Activated naive CD4-positive, alpha-beta T cell treated with Interleukin-2 at 50 U/mL for 16 hours (primary cell): ENCODE results near the gene SLC2A11.

ENCODE experiments used
- DNase-seq: peaks from one replicate; pipeline ENCODE4 v3.0.0-alpha.2; 2020

The SLC2A11 gene

DNA sequence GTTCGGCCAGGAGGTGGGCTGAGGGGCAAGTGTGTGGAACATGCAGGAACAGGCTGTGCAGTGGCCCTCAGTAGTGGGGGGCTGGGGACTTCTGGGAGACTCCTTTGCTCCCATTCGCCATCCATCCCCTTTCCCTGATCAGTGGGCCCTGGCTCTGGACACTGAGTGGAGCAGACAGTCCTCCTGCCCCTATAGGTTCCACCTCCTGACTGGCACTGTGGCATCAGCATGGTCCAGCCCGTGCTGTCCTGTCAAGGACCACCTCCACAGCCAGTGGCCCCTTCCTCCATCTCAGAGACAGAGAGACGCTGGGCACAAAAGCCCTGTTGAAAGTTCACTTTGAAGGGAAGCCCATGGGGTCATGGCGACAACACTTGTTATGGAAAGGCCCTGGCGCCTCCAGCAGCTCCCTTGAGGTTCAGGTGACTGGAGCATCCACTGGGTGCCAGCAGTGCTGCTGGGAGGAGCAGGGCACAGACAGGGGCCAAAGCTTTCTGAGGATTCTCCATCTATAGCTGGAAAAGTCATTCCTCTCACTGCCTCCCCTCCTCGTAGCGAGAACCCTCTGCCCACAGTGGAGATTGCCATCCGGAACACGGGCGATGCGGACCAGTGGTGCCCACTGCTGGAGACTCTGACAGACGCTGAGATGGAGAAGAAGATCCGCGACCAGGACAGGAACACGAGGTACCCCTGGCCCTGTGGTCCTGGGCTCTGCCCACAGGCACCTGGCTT lies 24.5 kb upstream of the SLC2A11 start:
- DNase-seq: no peak

DNA sequence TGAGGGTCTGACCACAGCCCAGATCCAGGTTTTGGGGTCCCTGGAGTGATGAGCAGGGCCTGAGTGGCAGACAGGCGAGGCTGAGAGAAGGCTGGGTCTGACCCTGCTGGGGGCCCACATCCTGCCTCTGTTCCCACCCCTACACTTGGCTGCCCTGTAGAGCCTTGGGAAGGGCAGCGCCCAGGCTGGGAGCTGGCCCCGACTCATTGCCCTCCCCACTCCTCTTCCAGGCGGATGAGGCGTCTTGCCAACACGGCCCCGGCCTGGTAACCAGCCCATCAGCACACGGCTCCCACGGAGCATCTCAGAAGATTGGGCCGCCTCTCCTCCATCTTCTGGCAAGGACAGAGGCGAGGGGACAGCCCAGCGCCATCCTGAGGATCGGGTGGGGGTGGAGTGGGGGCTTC lies 23.8 kb upstream of the SLC2A11 start:
- DNase-seq: no peak

GRCh38 chr22:23834406-23834792 lies 23.3 kb upstream of the SLC2A11 start:
- DNase-seq: no peak

- DNase-seq: no peak
Measured at GRCh38 chr22:23834793-23835483, 22.7 kb upstream of the SLC2A11 start.

GRCh38 chr22:23835484-23836144 lies 22.1 kb upstream of the SLC2A11 start:
- DNase-seq: no peak

GRCh38 chr22:23836281-23836680 lies 21.4 kb upstream of the SLC2A11 start:
- no peak for DNase-seq

GRCh38 chr22:23836692-23837495 lies 20.8 kb upstream of the SLC2A11 start:
- no peak for DNase-seq

GRCh38 chr22:23837496-23837859 lies 20.2 kb upstream of the SLC2A11 start:
- DNase-seq: no peak

DNA sequence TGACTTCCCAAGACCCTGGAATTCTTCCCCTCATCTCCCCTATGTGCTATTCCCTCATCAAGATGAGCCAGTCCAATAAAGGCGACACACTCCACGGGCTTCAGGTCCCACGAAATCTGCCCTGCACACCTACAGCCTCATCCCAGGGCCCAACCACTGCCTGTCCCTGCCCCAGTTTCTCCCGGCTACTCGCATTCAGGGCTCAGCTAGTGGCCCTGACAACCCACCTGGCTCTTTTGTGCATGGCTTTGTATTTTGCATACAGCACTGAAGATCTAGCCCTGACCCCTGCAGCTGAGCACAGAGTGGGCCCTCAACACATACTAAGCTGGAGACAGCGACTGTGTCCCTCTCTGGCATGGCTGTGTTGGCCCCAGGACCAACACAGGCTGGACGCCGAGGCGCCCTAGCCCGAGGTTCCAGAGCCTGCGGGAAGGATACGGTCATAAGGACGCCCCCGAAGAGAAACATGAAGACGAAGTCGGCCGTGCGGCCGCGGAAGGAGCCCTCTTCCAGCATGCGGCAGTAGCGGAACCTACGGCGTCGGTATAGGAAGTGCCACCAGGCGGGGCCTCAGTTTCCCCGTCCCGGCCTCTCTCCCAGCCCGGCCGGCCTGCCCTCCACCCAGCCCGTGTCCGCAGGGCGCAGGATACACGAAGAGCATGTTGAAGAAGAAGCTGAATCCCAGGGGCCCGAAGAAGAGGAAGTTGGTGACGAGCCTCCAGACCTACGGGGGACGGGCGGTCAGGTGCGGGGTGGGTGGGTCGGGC lies 19.6 kb upstream of the SLC2A11 start:
- peak; percentile 6 for DNase-seq

GRCh38 chr22:23838681-23839468 lies 18.8 kb upstream of the SLC2A11 start, which contains the start of gene DERL3:
TSS of gene DERL3 (minus strand) at chr22:23839006. CDS start at chr22:23838987, 19 bp downstream.
- peak; percentile 97 for DNase-seq

DNA sequence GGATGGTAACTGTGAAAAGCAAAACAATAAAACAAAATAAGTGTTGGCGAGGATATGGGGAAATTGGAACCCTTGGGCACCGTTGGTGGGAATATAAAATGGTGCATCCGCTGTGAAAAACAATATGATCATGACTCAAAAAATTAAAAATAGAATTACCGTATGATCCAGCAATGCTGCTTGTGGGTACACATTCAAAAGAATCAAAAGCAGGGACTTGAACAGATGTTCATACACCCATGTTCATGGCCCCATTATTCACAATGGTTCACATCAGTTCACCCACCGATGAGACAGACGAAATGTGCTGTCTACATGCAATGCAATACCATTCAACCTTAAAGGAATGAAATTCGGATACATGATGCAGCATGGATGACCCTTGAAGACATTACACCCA lies 17.6 kb upstream of the SLC2A11 start:
- no peak for DNase-seq

- DNase-seq: no peak
Measured at GRCh38 chr22:23841292-23841691, 16.4 kb upstream of the SLC2A11 start.

DNA sequence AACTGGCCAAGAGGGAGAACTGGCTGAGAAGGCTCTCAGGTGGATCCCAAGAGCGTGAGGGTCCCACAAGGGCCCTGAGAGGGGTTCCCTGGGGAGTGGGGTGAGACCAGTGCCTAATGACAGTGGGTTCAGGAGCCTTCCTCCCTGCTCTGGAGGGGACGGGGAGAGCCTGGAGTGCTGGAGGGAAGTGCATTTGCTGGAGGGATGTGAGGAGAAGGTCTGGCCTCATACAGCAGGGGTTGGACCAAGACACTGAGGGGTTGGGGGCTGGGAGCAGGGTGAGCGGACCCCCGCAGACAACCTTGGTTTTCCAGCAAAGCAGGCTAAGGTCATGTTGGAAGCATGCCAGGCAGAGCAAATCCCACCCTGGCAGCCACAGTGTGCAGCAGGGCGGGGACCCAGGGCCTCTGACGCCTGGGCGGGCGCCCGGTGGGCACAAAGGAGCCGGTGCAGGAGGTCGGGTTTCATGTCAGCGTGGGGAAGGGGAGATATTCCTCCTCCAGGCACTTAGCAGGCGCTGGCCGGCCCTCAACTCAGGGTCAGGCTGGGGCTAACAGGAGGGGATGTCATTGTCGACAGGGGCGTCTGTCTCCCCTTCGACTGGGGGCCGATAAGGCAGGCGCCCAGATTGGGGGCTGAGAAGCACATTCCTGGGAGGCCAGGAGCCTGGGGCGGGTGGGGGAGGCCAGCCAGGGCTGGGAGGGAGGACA lies 15.8 kb upstream of the SLC2A11 start:
- DNase-seq: no peak

- DNase-seq: no peak
Measured at GRCh38 chr22:23842599-23842998, 15.1 kb upstream of the SLC2A11 start.

- DNase-seq: no peak
Measured at GRCh38 chr22:23844739-23845202, 12.9 kb upstream of the SLC2A11 start.

- no peak for DNase-seq
Measured at GRCh38 chr22:23845265-23846080, 12.2 kb upstream of the SLC2A11 start.

DNA sequence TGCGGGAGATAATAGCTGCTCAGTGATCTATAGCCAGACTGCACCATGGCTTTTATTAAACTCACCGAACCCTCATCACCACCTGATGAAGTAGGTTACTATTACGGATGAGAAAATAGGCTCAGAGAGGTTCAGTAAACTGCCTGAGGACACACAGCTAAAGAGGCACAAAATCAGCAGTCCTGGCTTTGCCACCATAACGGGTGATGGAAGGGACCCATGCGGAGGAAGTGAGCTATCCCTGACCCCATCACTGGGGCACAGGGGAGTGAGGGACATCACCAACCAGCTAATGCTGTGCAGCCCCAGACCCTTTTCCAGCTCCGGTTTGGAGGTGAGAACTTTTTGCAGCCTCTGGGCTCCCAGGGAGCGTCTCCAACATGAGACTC lies 11.6 kb upstream of the SLC2A11 start:
- no peak for DNase-seq

DNA sequence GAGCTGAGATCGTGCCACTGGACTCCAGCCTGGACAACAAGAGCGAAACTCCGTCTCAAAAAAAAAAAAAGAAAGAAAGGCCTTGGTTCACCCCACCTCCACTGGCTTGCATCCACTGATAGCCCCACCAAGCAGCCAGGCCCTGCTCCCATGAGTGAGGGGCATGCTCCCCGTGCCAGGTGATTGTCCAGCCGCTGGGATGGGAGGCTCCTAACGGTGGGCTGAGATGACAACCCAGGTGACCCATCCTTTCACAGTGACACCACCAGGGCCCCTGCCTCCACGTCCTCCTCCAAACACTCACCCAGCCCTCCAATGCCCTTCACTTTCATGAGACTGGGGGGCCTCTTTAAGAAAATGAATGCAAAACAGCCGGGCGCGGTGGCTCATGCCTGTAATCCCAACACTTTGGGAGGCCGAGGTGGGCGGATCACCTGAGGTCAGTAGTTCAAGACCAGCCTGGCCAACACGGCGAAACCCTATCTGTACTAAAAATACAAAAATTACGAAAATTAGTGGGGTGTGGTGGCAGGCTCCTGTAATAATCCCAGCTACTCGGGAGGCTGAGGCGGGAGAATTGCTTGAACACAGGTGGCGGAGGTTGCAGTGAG lies 10.3 kb upstream of the SLC2A11 start:
- no peak for DNase-seq
